ENCODE data around the gene CCDC177. TPM values are rescaled to one million over a fixed set of nuclear protein-coding genes. Genes with fewer than 3 reads are reported as not detected.

Gene CCDC177
- total and polyA plus RNA-seq, 2 of the 8 experiments (the other 6 are each of a cell fraction or from before 2014, with no cell fraction given) = 0.62 to 2.8 TPM

- TF ChIP-seq TAF1 (IDR thresholded peaks at IDR 0.05; ENCODE audit: low read depth, low read length) = no peak
- no peak for TF ChIP-seq CHD2 (IDR thresholded peaks at IDR 0.05; ENCODE audit: low read length)
- TF ChIP-seq EGR1 (IDR thresholded peaks at IDR 0.05; ENCODE audit: borderline replicate concordance, low read depth, low read length) = no peak
These were observed 15.1 kb downstream of the CCDC177 start (continued) for GRCh38 chr14:69559581-69560011.
